HepG2 (cell line): ENCODE data around the gene RGR. TPM values are rescaled to one million over a fixed set of nuclear protein-coding genes. Genes with fewer than 3 reads are reported as not detected.

Source experiments
- ATAC-seq: fragments of 200-7000 bp; cut with Tn5 transposase; 3 replicates; pipeline ENCODE4 v1.9.1; 2020; ENCODE audit warnings: mild to moderate bottlenecking, moderate library complexity
- BruUV-seq: library from RNA; stranded (reverse); fragments of 400-500 nt; replicated peaks from 2 replicates; lab custom pipeline; 2021; lab: Mats Ljungman, UMichigan
- CTCF ChIA-PET: fragments of 300-600 bp; formaldehyde crosslinking; extraction: SDS; loops from one replicate; lab custom pipeline; 2021; ENCODE audit warnings: low total read pairs, inconsistent platforms, low intra/inter-chr PET ratio; lab: Yijun Ruan, JAX
- POLR2A ChIA-PET: fragments of 350-600 bp; sonication (Branson Sonifier 250); formaldehyde crosslinking; loops from one replicate; lab custom pipeline; 2020; ENCODE audit warnings: antibody characterized with exemption, inconsistent platforms; lab: Yijun Ruan, JAX
- DNase-seq: peaks from one replicate; pipeline ENCODE4 v3.0.0-alpha.2; 2015; ENCODE audit warnings: low spot score
- FAIRE-seq: peaks from 3 replicates; lab custom pipeline; 2011; peaks lifted over from hg19 to GRCh38; lab: Jason Lieb, UNC
- H2AFZ ChIP-seq: one replicate; pipeline ENCODE4 v1.6.1; 2011; ENCODE audit warnings: low read length, inconsistent platforms
- H3K27ac ChIP-seq: fragments of 300-600 bp; 3 replicates; pipeline ENCODE4 v1.8.0; 2011; ENCODE audit warnings: mixed run types, mild to moderate bottlenecking, mixed read lengths, low read length, inconsistent platforms; ENCODE audit not compliant: insufficient read depth; ENCODE audit errors: extremely low read length
- H3K27me3 ChIP-seq, 2 experiments: fragments of 200-600 bp in 1 of 2; 2 replicates in 1 of 2; 3 replicates in 1 of 2; pipeline versions ENCODE4 v1.6.0 to v1.8.0; 2011; ENCODE audit warnings: low read length in 2 of 2, mild to moderate bottlenecking in 2 of 2, moderate library complexity in 2 of 2, inconsistent platforms in 1 of 2; ENCODE audit not compliant: insufficient read depth in 2 of 2, control insufficient read depth in 1 of 2
- H3K36me3 ChIP-seq, 2 experiments: fragments of 200-600 bp in 1 of 2; replicated peaks in 1 of 2; 2 replicates in 1 of 2; 3 replicates in 1 of 2; pipeline versions ENCODE4 v1.5.1 to v1.8.0; 2011; ENCODE audit warnings: low read length in 2 of 2, inconsistent platforms in 1 of 2; ENCODE audit not compliant: insufficient read depth in 2 of 2, control insufficient read depth in 1 of 2
- H3K4me1 ChIP-seq: 2 replicates; pipeline ENCODE4 v1.5.1; 2012; ENCODE audit warnings: low read length, inconsistent platforms; ENCODE audit not compliant: insufficient read depth
- H3K4me2 ChIP-seq: 2 replicates; pipeline ENCODE4 v1.6.0; 2011; ENCODE audit warnings: low read depth, low read length, inconsistent platforms
- H3K4me3 ChIP-seq, 3 experiments: fragments of 200-600 bp in 1 of 3; sonication (generic), shearing (Covaris generic) in 1 of 3; replicated peaks in 1 of 3; 2 replicates each; pipeline ENCODE4 v1.5.1; 2011 to 2016; ENCODE audit warnings: low read length in 3 of 3, inconsistent platforms in 2 of 3, low read depth in 2 of 3, mild to moderate bottlenecking in 2 of 3, control low read depth in 1 of 3, mixed read lengths in 1 of 3; ENCODE audit not compliant: insufficient read depth in 1 of 3
- H3K79me2 ChIP-seq: one replicate; pipeline ENCODE4 v1.6.1; 2011; ENCODE audit warnings: low read length, inconsistent platforms; ENCODE audit not compliant: insufficient read depth
- H3K9ac ChIP-seq: 2 replicates; pipeline ENCODE4 v1.6.0; 2011; ENCODE audit warnings: mild to moderate bottlenecking, low read depth, low read length, inconsistent platforms; ENCODE audit not compliant: insufficient read depth
- H3K9me3 ChIP-seq: 2 replicates; pipeline ENCODE4 v1.5.1; 2012; ENCODE audit warnings: mild to moderate bottlenecking, low read length
- H4K20me1 ChIP-seq: 2 replicates; pipeline ENCODE4 v1.6.0; 2011; ENCODE audit warnings: inconsistent platforms, mild to moderate bottlenecking, low read length, moderate library complexity; ENCODE audit not compliant: insufficient read depth
- DBP ChIP-seq: sonication (generic); formaldehyde crosslinking; IDR thresholded peaks from 2 replicates; pipeline ENCODE4 v1.4.0; 2020; ENCODE audit warnings: missing genetic modification reagents; ENCODE audit errors: not compliant biosample characterization
- MAFG ChIP-seq: sonication (generic); formaldehyde crosslinking; IDR thresholded peaks from 2 replicates; pipeline ENCODE4 v1.5.1; 2020; ENCODE audit warnings: mild to moderate bottlenecking, missing genetic modification reagents
- NBN ChIP-seq: fragments of 450-650 bp; conservative IDR thresholded peaks from 2 replicates; pipeline ENCODE4 v1.6.1; 2017
- NFRKB ChIP-seq: fragments of 450-650 bp; IDR thresholded peaks from 2 replicates; pipeline ENCODE4 v1.6.1; 2017
- SALL1 ChIP-seq: sonication (generic); formaldehyde crosslinking; IDR thresholded peaks from 2 replicates; pipeline ENCODE4 v1.8.0; 2022; ENCODE audit warnings: mild to moderate bottlenecking, missing genetic modification reagents
- SMARCE1 ChIP-seq: fragments of 450-650 bp; IDR thresholded peaks from 2 replicates; pipeline ENCODE4 v1.6.1; 2017; ENCODE audit warnings: borderline replicate concordance
- SMC3 ChIP-seq: IDR thresholded peaks from 2 replicates; pipeline ENCODE4 v1.6.1; 2011; ENCODE audit warnings: low read length, improper control_type of control experiment
- SOX6 ChIP-seq, 2 experiments: fragments of 450-650 bp in 1 of 2; sonication (generic) in 1 of 2; formaldehyde crosslinking in 1 of 2; IDR thresholded peaks; 2 replicates each; pipeline versions ENCODE4 v1.4.0 to v1.6.1; 2017 to 2020; ENCODE audit warnings: antibody characterized with exemption in 1 of 2, mild to moderate bottlenecking in 1 of 2, missing genetic modification reagents in 1 of 2
- SRSF9 ChIP-seq: fragments of 200-400 bp; formaldehyde crosslinking; IDR thresholded peaks from 2 replicates; pipeline ENCODE4 v1.6.1; 2018; ENCODE audit warnings: borderline replicate concordance, mild to moderate bottlenecking, low read depth, low read length; ENCODE audit not compliant: insufficient read depth, poor library complexity, severe bottlenecking
- TAF1 ChIP-seq: sonication (generic); formaldehyde crosslinking; IDR thresholded peaks from 2 replicates; pipeline ENCODE4 v1.4.0; 2020; ENCODE audit warnings: missing genetic modification reagents
- ZFP37 ChIP-seq: sonication (generic); formaldehyde crosslinking; IDR thresholded peaks from 2 replicates; pipeline ENCODE4 v1.4.0; 2020; ENCODE audit warnings: missing genetic modification reagents, borderline replicate concordance
- ZMYM3 ChIP-seq: sonication (generic); formaldehyde crosslinking; IDR thresholded peaks from 2 replicates; pipeline ENCODE4 v1.5.1; 2020; ENCODE audit warnings: mild to moderate bottlenecking, missing genetic modification reagents
- ZNF737 ChIP-seq: sonication (generic); formaldehyde crosslinking; IDR thresholded peaks from 2 replicates; pipeline ENCODE4 v1.5.0; 2020; ENCODE audit warnings: missing genetic modification reagents, mild to moderate bottlenecking, borderline replicate concordance
- ZNF766 ChIP-seq: sonication (generic); formaldehyde crosslinking; IDR thresholded peaks from 2 replicates; pipeline ENCODE4 v1.5.0; 2020; ENCODE audit warnings: missing genetic modification reagents, borderline replicate concordance
- ZNF883 ChIP-seq: sonication (generic); formaldehyde crosslinking; IDR thresholded peaks from 2 replicates; pipeline ENCODE4 v1.5.1; 2020; ENCODE audit warnings: mild to moderate bottlenecking, missing genetic modification reagents; ENCODE audit errors: not compliant biosample characterization
- WGBS: methylation state at CpG from one replicate; pipeline ENCODE4 v1.1.6; 2017; ENCODE audit warnings: low lambda C conversion rate; 5-methylcytosine and 5-hydroxymethylcytosine counted together
- in situ Hi-C: cut with HindIII; loops from 2 replicates; pipeline ENCODE4 v1.10.0; 2017; ENCODE audit warnings: low pct_unique_long_range_greater_than_20kb; ENCODE audit not compliant: extremely low pct_ligation_motif_present
- intact Hi-C: fragments of 100-400 bp; cut with micrococcal nuclease; formaldehyde crosslinking; loops from one replicate; pipeline ENCODE4 v1.10.0; 2022; ENCODE audit not compliant: unreplicated experiment
- polyA plus RNA-seq, 8 experiments: library from polyadenylated mRNA; depleted of rRNA in 3 of 8; stranded (reverse) in 7 of 8; unstranded in 1 of 8; fragments of >200 nt; fragmentation: Illumina TruSeq in 4 of 8; extraction: Trizol in 4 of 8; gene quantifications; 2 replicates each; pipeline versions ENCODE4 v1.2.1 to v1.2.3, GENCODE V29; 2011 to 2016; ENCODE audit warnings: low read depth in 4 of 8, missing spikeins in 1 of 8, mixed read lengths in 1 of 8; ENCODE audit not compliant: insufficient read depth in 1 of 8
- total RNA-seq, 5 experiments: library from RNA; depleted of rRNA; stranded (reverse); fragments of >200 nt; fragmentation: Illumina TruSeq; extraction: Trizol; gene quantifications; 2 replicates each; pipeline ENCODE4 v1.2.3, GENCODE V29; 2016; ENCODE audit warnings: low read depth in 1 of 5
- TF ChIP-seq, protein P1 (sequence below): sonication (generic); formaldehyde crosslinking; IDR thresholded peaks from 2 replicates; pipeline ENCODE4 v1.5.0; 2020; ENCODE audit warnings: missing genetic modification reagents
- TF ChIP-seq, protein P2 (sequence below): sonication (generic); formaldehyde crosslinking; conservative IDR thresholded peaks from 2 replicates; pipeline ENCODE4 v1.4.0; 2020; ENCODE audit warnings: missing genetic modification reagents
- TF ChIP-seq, protein P3 (sequence below): sonication (generic); formaldehyde crosslinking; IDR thresholded peaks from 2 replicates; pipeline ENCODE4 v1.5.0; 2020; ENCODE audit warnings: mild to moderate bottlenecking, missing genetic modification reagents

Gene RGR
- total and polyA plus RNA-seq, 2 of the 13 experiments (the other 11 are each of a cell fraction or from before 2014, with no cell fraction given) = 0.69 to 0.71 TPM

- FAIRE-seq = no peak
- Histone ChIP-seq H2AFZ (no peak overlapping the region), H3K9ac (no peak overlapping the region)
- TF ChIP-seq ZNF766 (CRISPR knock-in tag) = no peak
- TF ChIP-seq ZMYM3 (CRISPR knock-in tag) = no peak
- TF ChIP-seq, protein P1, sequence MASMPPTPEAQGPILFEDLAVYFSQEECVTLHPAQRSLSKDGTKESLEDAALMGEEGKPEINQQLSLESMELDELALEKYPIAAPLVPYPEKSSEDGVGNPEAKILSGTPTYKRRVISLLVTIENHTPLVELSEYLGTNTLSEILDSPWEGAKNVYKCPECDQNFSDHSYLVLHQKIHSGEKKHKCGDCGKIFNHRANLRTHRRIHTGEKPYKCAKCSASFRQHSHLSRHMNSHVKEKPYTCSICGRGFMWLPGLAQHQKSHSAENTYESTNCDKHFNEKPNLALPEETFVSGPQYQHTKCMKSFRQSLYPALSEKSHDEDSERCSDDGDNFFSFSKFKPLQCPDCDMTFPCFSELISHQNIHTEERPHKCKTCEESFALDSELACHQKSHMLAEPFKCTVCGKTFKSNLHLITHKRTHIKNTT (CRISPR knock-in tag) = no peak
- no peak for TF ChIP-seq SALL1 (CRISPR knock-in tag)
- no peak for TF ChIP-seq DBP (CRISPR knock-in tag)
- no peak for TF ChIP-seq TAF1 (CRISPR knock-in tag)
- TF ChIP-seq ZFP37 (CRISPR knock-in tag) = no peak
- no peak for TF ChIP-seq SMC3
- no peak for TF ChIP-seq MAFG (CRISPR knock-in tag)
- no peak for TF ChIP-seq SMARCE1
- TF ChIP-seq, protein P2, sequence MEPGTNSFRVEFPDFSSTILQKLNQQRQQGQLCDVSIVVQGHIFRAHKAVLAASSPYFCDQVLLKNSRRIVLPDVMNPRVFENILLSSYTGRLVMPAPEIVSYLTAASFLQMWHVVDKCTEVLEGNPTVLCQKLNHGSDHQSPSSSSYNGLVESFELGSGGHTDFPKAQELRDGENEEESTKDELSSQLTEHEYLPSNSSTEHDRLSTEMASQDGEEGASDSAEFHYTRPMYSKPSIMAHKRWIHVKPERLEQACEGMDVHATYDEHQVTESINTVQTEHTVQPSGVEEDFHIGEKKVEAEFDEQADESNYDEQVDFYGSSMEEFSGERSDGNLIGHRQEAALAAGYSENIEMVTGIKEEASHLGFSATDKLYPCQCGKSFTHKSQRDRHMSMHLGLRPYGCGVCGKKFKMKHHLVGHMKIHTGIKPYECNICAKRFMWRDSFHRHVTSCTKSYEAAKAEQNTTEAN (CRISPR knock-in tag) = no peak
- TF ChIP-seq ZNF737 (CRISPR knock-in tag) = no peak
- no peak for TF ChIP-seq NFRKB
- TF ChIP-seq, protein P3, sequence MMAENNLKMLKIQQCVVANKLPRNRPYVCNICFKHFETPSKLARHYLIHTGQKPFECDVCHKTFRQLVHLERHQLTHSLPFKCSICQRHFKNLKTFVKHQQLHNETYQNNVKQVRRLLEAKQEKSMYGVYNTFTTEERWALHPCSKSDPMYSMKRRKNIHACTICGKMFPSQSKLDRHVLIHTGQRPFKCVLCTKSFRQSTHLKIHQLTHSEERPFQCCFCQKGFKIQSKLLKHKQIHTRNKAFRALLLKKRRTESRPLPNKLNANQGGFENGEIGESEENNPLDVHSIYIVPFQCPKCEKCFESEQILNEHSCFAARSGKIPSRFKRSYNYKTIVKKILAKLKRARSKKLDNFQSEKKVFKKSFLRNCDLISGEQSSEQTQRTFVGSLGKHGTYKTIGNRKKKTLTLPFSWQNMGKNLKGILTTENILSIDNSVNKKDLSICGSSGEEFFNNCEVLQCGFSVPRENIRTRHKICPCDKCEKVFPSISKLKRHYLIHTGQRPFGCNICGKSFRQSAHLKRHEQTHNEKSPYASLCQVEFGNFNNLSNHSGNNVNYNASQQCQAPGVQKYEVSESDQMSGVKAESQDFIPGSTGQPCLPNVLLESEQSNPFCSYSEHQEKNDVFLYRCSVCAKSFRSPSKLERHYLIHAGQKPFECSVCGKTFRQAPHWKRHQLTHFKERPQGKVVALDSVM (CRISPR knock-in tag) = no peak
- TF ChIP-seq SOX6 (IDR thresholded peaks at IDR 0.05) = no peak
- no peak for TF ChIP-seq SOX6 (CRISPR knock-in tag; IDR thresholded peaks at IDR 0.05)
- no peak for TF ChIP-seq NBN
- TF ChIP-seq ZNF883 (CRISPR knock-in tag) = no peak
- TF ChIP-seq SRSF9 = no peak
Measured at GRCh38 chr10:84200537-84201243, 44.2 kb upstream of the RGR start.

More at GRCh38 chr10:84200537-84201243, 44.2 kb upstream of the RGR start:
- no peaks in the 10 kb centered on the region for H3K4me1 ChIP-seq
- WGBS = 0% methylated on average over 10 of the region's 11 CpGs
- no TSS peak for BruUV-seq
- ChIA-PET POLR2A (no interaction called here), CTCF (no interaction called here)
- H3K36me3 ChIP-seq = no peaks in the 10 kb centered on the region
- no peak overlapping the region for H3K27ac ChIP-seq
- in situ Hi-C loops = no loop called here
- peaks cover 8 to 34% of the 10 kb centered on the region in 2 experiments for H3K27me3 ChIP-seq
- H3K4me3 ChIP-seq = no peak overlapping the region
- no peaks in the 10 kb centered on the region for H3K79me2 ChIP-seq
- H3K4me2 ChIP-seq = no peak overlapping the region
- intact Hi-C loops = no loop called here
- ATAC-seq (no peak), DNase-seq (no peak)
- no peaks in the 10 kb centered on the region for H4K20me1 ChIP-seq
- no peaks in the 10 kb centered on the region for H3K9me3 ChIP-seq
